CD4-positive, alpha-beta T cell (primary cell): ENCODE data around the gene ARL15. TPM values are rescaled to one million over a fixed set of nuclear protein-coding genes. Genes with fewer than 3 reads are reported as not detected.

Experiments used
- ATAC-seq: fragments of 200-7000 bp; cut with Tn5 transposase; one replicate; pipeline ENCODE4 v1.10.0; 2022; ENCODE audit warnings: mild to moderate bottlenecking; ENCODE audit not compliant: poor library complexity
- CTCF ChIA-PET: fragments of 350-600 bp; sonication (Branson Sonifier 250); formaldehyde crosslinking; loops from one replicate; lab custom pipeline; 2021; ENCODE audit warnings: antibody characterized with exemption, inconsistent platforms; lab: Charles Lee
- POLR2A ChIA-PET: fragments of 350-600 bp; sonication (Branson Sonifier 250); formaldehyde crosslinking; loops from one replicate; lab custom pipeline; 2021; ENCODE audit warnings: antibody characterized with exemption, inconsistent platforms; lab: Charles Lee
- DNase-seq, 14 experiments: peaks; one replicate each; pipeline ENCODE4 v3.0.0-alpha.2; 2013 to 2020; ENCODE audit warnings: mixed read lengths in 2 of 14
- H3K27ac ChIP-seq, 2 donors: one replicate each; pipeline versions ENCODE4 v1.5.1 to v1.7.0; 2013; ENCODE audit warnings: low read length in 2 of 2, low read depth in 1 of 2, mild to moderate bottlenecking in 1 of 2
- H3K27me3 ChIP-seq, 2 experiments: 1 replicate in 1 of 2; 2 replicates in 1 of 2; pipeline versions ENCODE4 v1.6.1 to v1.7.0; 2013; ENCODE audit warnings: low read length in 2 of 2, control low read depth in 1 of 2, mild to moderate bottlenecking in 1 of 2, moderate library complexity in 1 of 2; ENCODE audit not compliant: insufficient read depth in 2 of 2, control insufficient read depth in 1 of 2
- H3K36me3 ChIP-seq: one replicate; pipeline ENCODE4 v1.6.1; 2013; ENCODE audit warnings: low read length, control low read depth; ENCODE audit not compliant: insufficient read depth
- H3K4me1 ChIP-seq: one replicate; pipeline ENCODE4 v1.6.1; 2013; ENCODE audit warnings: low read length, control low read depth; ENCODE audit not compliant: insufficient read depth
- H3K4me3 ChIP-seq: one replicate; pipeline ENCODE4 v1.5.1; 2013; ENCODE audit warnings: mild to moderate bottlenecking, low read length, moderate library complexity
- H3K9me3 ChIP-seq, 2 experiments: 1 replicate in 1 of 2; 2 replicates in 1 of 2; pipeline versions ENCODE4 v1.6.1 to v1.7.0; 2013; ENCODE audit warnings: low read length in 2 of 2, mild to moderate bottlenecking in 2 of 2, control low read depth in 1 of 2, moderate library complexity in 1 of 2; ENCODE audit not compliant: control insufficient read depth in 1 of 2, insufficient read depth in 1 of 2
- H3K27ac Mint-ChIP-seq: one replicate; pipeline ENCODE4 v1.8.0; 2020; ENCODE audit warnings: mixed read lengths
- H3K27me3 Mint-ChIP-seq: one replicate; pipeline ENCODE4 v1.8.0; 2021; ENCODE audit warnings: mixed read lengths
- H3K36me3 Mint-ChIP-seq: one replicate; pipeline ENCODE4 v1.8.0; 2021; ENCODE audit warnings: low read depth, mixed read lengths
- H3K4me1 Mint-ChIP-seq: one replicate; pipeline ENCODE4 v1.8.0; 2021; ENCODE audit warnings: low read depth, mixed read lengths
- H3K4me3 Mint-ChIP-seq: one replicate; pipeline ENCODE4 v1.8.0; 2020; ENCODE audit warnings: mild to moderate bottlenecking, mixed read lengths
- H3K9me3 Mint-ChIP-seq: one replicate; pipeline ENCODE4 v1.8.0; 2020; ENCODE audit warnings: mixed read lengths
- intact Hi-C, 2 experiments: fragments of 100-400 bp; cut with DNase I in 1 of 2; cut with micrococcal nuclease in 1 of 2; formaldehyde crosslinking; loops; one replicate each; pipeline versions ENCODE4 v1.15.1 to v1.9.0; 2023 to 2025; cut with DNase I, micrococcal nuclease
- total RNA-seq, 174 experiments: library from RNA in 2 of 174; stranded (reverse) in 2 of 174; gene quantifications; one replicate each; pipeline ENCODE4 v1.2.3 and lab custom pipeline; 2021 to 2026
- TF ChIP-seq, protein P1 (sequence below): fragments of 200-600 bp; IDR thresholded peaks from one replicate; pipeline ENCODE4 v1.8.0; 2022; ENCODE audit warnings: antibody characterized with exemption, mild to moderate bottlenecking

ARL15 gene
- total RNA-seq, 2 experiments from 2014 or later = 9.1 to 10.6 TPM

DNA sequence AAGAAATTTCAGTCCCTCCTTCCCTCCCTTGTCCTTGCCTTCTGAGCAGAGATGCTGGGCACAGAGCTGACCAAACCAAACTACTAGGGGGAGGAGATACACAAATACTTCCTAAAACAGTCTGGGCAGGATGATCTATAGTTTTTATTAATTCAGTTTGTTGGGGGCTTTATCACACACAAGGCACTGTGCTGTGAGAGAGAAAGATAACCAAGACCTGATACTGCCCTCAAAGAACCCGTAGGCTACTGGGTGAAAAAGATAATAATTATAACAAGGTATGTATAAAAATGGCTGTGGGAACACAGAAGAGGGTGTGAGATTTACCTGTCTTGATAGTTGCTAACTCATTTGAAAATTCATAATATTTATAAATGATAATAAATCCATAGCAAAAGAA lies 395.3 kb downstream of the ARL15 start:
- Mint-ChIP-seq H3K27me3 (no peaks in the 10 kb centered on the region), H3K9me3 (no peaks in the 10 kb centered on the region), H3K4me3 (no peak overlapping the region), H3K4me1 (no peaks in the 10 kb centered on the region), H3K27ac (no peak overlapping the region), H3K36me3 (peaks cover 4% of the 10 kb centered on the region)
- ChIA-PET POLR2A (no interaction called here), CTCF (interaction anchor here (0.6 kb wide), 1 partner anchor 1843 kb away, joined by 5 read pairs; no protein-coding TSS in a partner anchor)
- Histone ChIP-seq H3K36me3 (no peaks in the 10 kb centered on the region), H3K27me3 (no peaks in the 10 kb centered on the region), H3K9me3 (no peaks in the 10 kb centered on the region), H3K27ac (no peak overlapping the region), H3K4me1 (no peaks in the 10 kb centered on the region), H3K4me3 (no peak overlapping the region)
- ATAC-seq = no peak
- no peak for DNase-seq
- intact Hi-C loops = no loop called here
- TF ChIP-seq, protein P1, sequence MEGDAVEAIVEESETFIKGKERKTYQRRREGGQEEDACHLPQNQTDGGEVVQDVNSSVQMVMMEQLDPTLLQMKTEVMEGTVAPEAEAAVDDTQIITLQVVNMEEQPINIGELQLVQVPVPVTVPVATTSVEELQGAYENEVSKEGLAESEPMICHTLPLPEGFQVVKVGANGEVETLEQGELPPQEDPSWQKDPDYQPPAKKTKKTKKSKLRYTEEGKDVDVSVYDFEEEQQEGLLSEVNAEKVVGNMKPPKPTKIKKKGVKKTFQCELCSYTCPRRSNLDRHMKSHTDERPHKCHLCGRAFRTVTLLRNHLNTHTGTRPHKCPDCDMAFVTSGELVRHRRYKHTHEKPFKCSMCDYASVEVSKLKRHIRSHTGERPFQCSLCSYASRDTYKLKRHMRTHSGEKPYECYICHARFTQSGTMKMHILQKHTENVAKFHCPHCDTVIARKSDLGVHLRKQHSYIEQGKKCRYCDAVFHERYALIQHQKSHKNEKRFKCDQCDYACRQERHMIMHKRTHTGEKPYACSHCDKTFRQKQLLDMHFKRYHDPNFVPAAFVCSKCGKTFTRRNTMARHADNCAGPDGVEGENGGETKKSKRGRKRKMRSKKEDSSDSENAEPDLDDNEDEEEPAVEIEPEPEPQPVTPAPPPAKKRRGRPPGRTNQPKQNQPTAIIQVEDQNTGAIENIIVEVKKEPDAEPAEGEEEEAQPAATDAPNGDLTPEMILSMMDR = no peak

DNA sequence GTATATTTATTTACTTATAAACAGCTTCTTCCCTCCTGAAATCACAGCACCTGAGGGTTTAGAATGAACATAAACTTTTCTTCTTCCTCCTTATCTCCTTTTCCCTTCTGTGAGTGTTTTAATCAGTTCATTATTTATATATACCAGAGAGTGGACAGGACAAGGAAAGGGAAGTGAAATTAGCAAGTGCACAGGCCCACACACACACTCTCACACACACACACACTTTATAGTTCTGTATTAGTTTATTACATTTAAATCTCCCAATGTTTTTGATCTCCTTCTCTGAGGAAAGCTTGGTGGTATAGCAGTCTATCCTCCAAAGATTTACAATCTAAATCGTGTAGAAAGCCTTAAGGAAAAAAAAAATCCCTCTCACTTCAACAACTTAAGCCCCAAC lies 396.4 kb downstream of the ARL15 start:
- H3K4me3 ChIP-seq = no peak overlapping the region
- H3K4me1 ChIP-seq = no peaks in the 10 kb centered on the region
- no peaks in the 10 kb centered on the region for H3K27me3 Mint-ChIP-seq
- ChIA-PET POLR2A (no interaction called here), CTCF (no interaction called here)
- H3K4me3 Mint-ChIP-seq = no peak overlapping the region
- intact Hi-C loops = no loop called here
- H3K9me3 ChIP-seq = no peaks in the 10 kb centered on the region
- H3K36me3 Mint-ChIP-seq = peaks cover 4% of the 10 kb centered on the region
- TF ChIP-seq, protein P1 = no peak
- DNase-seq (no peak), ATAC-seq (no peak)
- H3K27me3 ChIP-seq = no peaks in the 10 kb centered on the region
- no peaks in the 10 kb centered on the region for H3K9me3 Mint-ChIP-seq
- H3K27ac ChIP-seq = no peak overlapping the region
- H3K36me3 ChIP-seq = no peaks in the 10 kb centered on the region
- H3K27ac Mint-ChIP-seq = no peak overlapping the region
- no peaks in the 10 kb centered on the region for H3K4me1 Mint-ChIP-seq

GRCh38 chr5:53908757-53909156 lies 401.6 kb downstream of the ARL15 start:
- intact Hi-C loops = no loop called here

More at GRCh38 chr5:53908757-53909156, 401.6 kb downstream of the ARL15 start:
- ChIA-PET CTCF (no interaction called here), POLR2A (no interaction called here)
- no peaks in the 10 kb centered on the region for H3K9me3 ChIP-seq
- no peaks in the 10 kb centered on the region for H3K4me1 Mint-ChIP-seq
- H3K27me3 ChIP-seq = no peaks in the 10 kb centered on the region
- H3K4me3 Mint-ChIP-seq = no peak overlapping the region
- no peaks in the 10 kb centered on the region for H3K9me3 Mint-ChIP-seq
- no peaks in the 10 kb centered on the region for H3K36me3 ChIP-seq
- no peak overlapping the region for H3K4me3 ChIP-seq
- ATAC-seq = no peak
- DNase-seq = no peak
- H3K27me3 Mint-ChIP-seq = no peaks in the 10 kb centered on the region
- TF ChIP-seq, protein P1 = no peak
- no peaks in the 10 kb centered on the region for H3K36me3 Mint-ChIP-seq
- no peak overlapping the region for H3K27ac Mint-ChIP-seq
- no peak overlapping the region for H3K27ac ChIP-seq
- H3K4me1 ChIP-seq = no peaks in the 10 kb centered on the region
